ENCODE measurements around the gene ARF6. TPM values are rescaled to one million over a fixed set of nuclear protein-coding genes. Genes with fewer than 3 reads are reported as not detected.
"Not testable (repeated sequence)": the region's sequence is repeated elsewhere in the genome, so short reads cannot be mapped to it uniquely, and the experiment has no call there.

The ARF6 gene
- total RNA-seq, 1 experiment from 2014 or later: 86.4 TPM

DNA sequence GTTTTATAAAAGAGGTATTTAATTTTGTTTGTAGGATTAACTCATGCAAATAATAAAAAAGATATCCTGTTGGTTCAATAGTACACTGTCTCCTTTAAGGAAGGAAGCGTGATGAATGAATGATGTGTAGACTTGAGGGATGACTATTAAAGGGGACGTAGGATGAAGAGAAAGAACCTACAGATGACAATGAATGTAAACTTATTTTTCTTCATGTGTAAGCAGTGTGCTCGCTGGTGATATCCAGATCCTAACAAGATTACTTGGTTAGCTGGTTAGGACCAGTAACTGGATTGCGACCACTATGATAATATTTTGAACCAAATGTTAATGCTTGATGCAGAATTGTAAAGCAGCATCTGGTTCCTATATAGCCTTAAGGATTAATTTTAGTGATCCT, 2.6 kb downstream of the ARF6 start:
- Histone ChIP-seq H3K9ac (ENCODE audit: low read length) (peak overlapping the region; percentile 100), H3F3A (ENCODE audit: low read length, unreplicated experiment) (peaks cover 7% of the 10 kb centered on the region), H3K9me3 (ENCODE audit: low read length) (no peaks in the 10 kb centered on the region), H3K9me2 (replicated peaks; ENCODE audit: low read length) (no peaks in the 10 kb centered on the region), H3K36me3 (ENCODE audit: low read depth, low read length) (peaks cover 37% of the 10 kb centered on the region), H3K4me3 (ENCODE audit: low read length) (peak overlapping the region; percentile 91), H3K27ac (ENCODE audit: low read length) (peak overlapping the region; percentile 94), H3K79me2 (ENCODE audit: low read length) (peaks cover 88% of the 10 kb centered on the region), H3K4me2 (ENCODE audit: low read length) (peak overlapping the region; percentile 91), H3K4me1 (ENCODE audit: insufficient read depth, low read length) (peaks cover 41% of the 10 kb centered on the region), H4K20me1 (ENCODE audit: low read length) (peaks cover 54% of the 10 kb centered on the region), H3K27me3 (ENCODE audit: low read length) (no peaks in the 10 kb centered on the region), H2AFZ (ENCODE audit: low read length) (no peak overlapping the region)
- peak; percentile 47 for DNase-seq
- ChIA-PET CTCF (no interaction called here), POLR2A (ENCODE audit: unreplicated experiment) (interaction anchor here (0.6 to 0.7 kb wide), 4 partner anchors 12 to 105 kb away, joined by 3 to 6 read pairs (median 4); no protein-coding TSS in a partner anchor)
- BruUV-seq (replicated peaks): no TSS peak
- ATAC-seq: peak; percentile 13; the same call in 1 of the 2 replicates
- intact Hi-C loops (cut with micrococcal nuclease): loop anchor here (5.0 kb wide), 1 partner anchor 167 kb away; no protein-coding TSS in a partner anchor
- TF ChIP-seq, protein P1, sequence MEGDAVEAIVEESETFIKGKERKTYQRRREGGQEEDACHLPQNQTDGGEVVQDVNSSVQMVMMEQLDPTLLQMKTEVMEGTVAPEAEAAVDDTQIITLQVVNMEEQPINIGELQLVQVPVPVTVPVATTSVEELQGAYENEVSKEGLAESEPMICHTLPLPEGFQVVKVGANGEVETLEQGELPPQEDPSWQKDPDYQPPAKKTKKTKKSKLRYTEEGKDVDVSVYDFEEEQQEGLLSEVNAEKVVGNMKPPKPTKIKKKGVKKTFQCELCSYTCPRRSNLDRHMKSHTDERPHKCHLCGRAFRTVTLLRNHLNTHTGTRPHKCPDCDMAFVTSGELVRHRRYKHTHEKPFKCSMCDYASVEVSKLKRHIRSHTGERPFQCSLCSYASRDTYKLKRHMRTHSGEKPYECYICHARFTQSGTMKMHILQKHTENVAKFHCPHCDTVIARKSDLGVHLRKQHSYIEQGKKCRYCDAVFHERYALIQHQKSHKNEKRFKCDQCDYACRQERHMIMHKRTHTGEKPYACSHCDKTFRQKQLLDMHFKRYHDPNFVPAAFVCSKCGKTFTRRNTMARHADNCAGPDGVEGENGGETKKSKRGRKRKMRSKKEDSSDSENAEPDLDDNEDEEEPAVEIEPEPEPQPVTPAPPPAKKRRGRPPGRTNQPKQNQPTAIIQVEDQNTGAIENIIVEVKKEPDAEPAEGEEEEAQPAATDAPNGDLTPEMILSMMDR (conservative IDR thresholded peaks at IDR 0.05; ENCODE audit: low read depth, low read length): no peak
- no peak for TF ChIP-seq EZH2phosphoT487 (IDR thresholded peaks at IDR 0.05; ENCODE audit: borderline replicate concordance, low read length)
- no peak for TF ChIP-seq EZH2 (IDR thresholded peaks at IDR 0.05; ENCODE audit: low read length, unreplicated experiment)

DNA sequence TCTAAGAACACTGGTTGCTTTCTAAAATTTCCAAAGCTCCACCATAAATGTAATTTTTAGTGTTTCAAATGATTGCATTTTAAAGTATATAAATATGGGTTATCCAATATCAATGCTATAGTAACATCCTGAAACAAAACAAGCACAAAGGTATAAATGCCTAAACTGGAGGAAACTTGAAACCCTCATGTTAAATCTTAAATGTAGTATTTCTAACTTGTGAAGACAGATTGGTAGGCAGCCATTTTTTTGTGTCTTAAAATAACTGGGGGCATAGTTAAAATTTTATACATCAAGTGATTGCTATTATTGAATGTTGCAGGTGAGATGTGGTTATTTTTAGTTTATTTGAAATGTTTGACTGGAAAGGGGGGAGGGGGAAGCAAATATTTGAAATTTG, 3.4 kb downstream of the ARF6 start:
- Histone ChIP-seq H3K9ac (ENCODE audit: low read length) (peak overlapping the region; percentile 100), H4K20me1 (ENCODE audit: low read length) (peaks cover 54% of the 10 kb centered on the region), H3K27ac (ENCODE audit: low read length) (peak overlapping the region; percentile 94; the same call in 1 of the 2 replicates), H3K4me3 (ENCODE audit: low read length) (peak overlapping the region; percentile 91), H3K4me1 (ENCODE audit: insufficient read depth, low read length) (peaks cover 41% of the 10 kb centered on the region), H3K4me2 (ENCODE audit: low read length) (peak overlapping the region; percentile 91), H3K79me2 (ENCODE audit: low read length) (peaks cover 88% of the 10 kb centered on the region), H3K36me3 (ENCODE audit: low read depth, low read length) (peaks cover 37% of the 10 kb centered on the region)
- H2AFZ ChIP-seq (ENCODE audit: low read length); H3K27me3 ChIP-seq (ENCODE audit: low read length); ATAC-seq; DNase-seq; H3K9me2 ChIP-seq (replicated peaks; ENCODE audit: low read length); H3K9me3 ChIP-seq (ENCODE audit: low read length); CTCF ChIA-PET; BruUV-seq (replicated peaks); H3F3A ChIP-seq (ENCODE audit: low read length, unreplicated experiment): not testable (repeated sequence)
- intact Hi-C loops (cut with micrococcal nuclease): loop anchor here (2.0 to 5.0 kb wide), 2 partner anchors 67 to 166 kb away; no protein-coding TSS in a partner anchor
- POLR2A ChIA-PET (ENCODE audit: unreplicated experiment): interaction anchor here (0.6 to 0.7 kb wide), 4 partner anchors 11 to 75 kb away, joined by 3 to 8 read pairs (median 6); no protein-coding TSS in a partner anchor

DNA sequence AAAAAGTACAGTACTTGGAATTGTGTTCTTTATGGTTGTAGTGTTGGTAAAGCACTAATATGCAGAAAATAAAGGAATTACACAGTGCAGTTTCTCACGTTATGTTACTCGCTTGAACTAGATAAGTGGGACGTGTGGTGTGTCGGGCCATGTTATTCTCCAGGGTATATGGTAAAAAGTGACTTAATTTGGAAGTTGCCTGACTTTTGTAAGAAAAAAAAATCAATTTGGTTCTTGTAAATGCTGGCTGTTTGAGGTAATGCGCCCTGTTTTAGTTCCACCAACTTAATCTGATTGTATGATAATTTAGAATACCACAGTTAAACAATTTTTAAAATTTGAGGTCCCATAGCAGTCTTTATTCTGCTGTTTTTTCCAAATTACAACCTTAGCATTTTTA, 4.1 kb downstream of the ARF6 start:
- Histone ChIP-seq H3K79me2 (ENCODE audit: low read length) (peaks cover 84% of the 10 kb centered on the region), H3K9me3 (ENCODE audit: low read length) (no peaks in the 10 kb centered on the region), H3K4me2 (ENCODE audit: low read length) (peak overlapping the region; percentile 91), H3K9me2 (replicated peaks; ENCODE audit: low read length) (no peaks in the 10 kb centered on the region), H3K9ac (ENCODE audit: low read length) (peak overlapping the region; percentile 100), H3K27me3 (ENCODE audit: low read length) (no peaks in the 10 kb centered on the region), H3K4me1 (ENCODE audit: insufficient read depth, low read length) (peaks cover 39% of the 10 kb centered on the region), H4K20me1 (ENCODE audit: low read length) (peaks cover 54% of the 10 kb centered on the region), H3F3A (ENCODE audit: low read length, unreplicated experiment) (peaks cover 7% of the 10 kb centered on the region), H2AFZ (ENCODE audit: low read length) (no peak overlapping the region), H3K27ac (ENCODE audit: low read length) (peak overlapping the region; percentile 19; the same call in 1 of the 2 replicates), H3K4me3 (ENCODE audit: low read length) (peak overlapping the region; percentile 91), H3K36me3 (ENCODE audit: low read depth, low read length) (peaks cover 37% of the 10 kb centered on the region)
- ChIA-PET POLR2A (ENCODE audit: unreplicated experiment) (no interaction called here), CTCF (no interaction called here)
- no TSS peak for BruUV-seq (replicated peaks)
- TF ChIP-seq, protein P1 (conservative IDR thresholded peaks at IDR 0.05; ENCODE audit: low read depth, low read length): no peak
- no peak for TF ChIP-seq EZH2 (IDR thresholded peaks at IDR 0.05; ENCODE audit: low read length, unreplicated experiment)
- no peak for TF ChIP-seq EZH2phosphoT487 (IDR thresholded peaks at IDR 0.05; ENCODE audit: borderline replicate concordance, low read length)
- DNase-seq (no peak), ATAC-seq (no peak)
- intact Hi-C loops (cut with micrococcal nuclease): loop anchor here (2.0 to 5.0 kb wide), 2 partner anchors 66 to 165 kb away; no protein-coding TSS in a partner anchor
